RWPE2 (cell line): ENCODE results near the gene SHOC2.

Source experiments
- ATAC-seq: fragments of 200-7000 bp; cut with Tn5 transposase; 3 replicates; pipeline ENCODE4 v1.9.1; 2021; ENCODE audit warnings: low read depth
- DNase-seq: peaks from one replicate; pipeline ENCODE4 v3.0.0-alpha.2; 2020; ENCODE audit warnings: low spot score
- H3K27ac ChIP-seq: fragments of 450-650 bp; 2 replicates; pipeline ENCODE4 v1.5.1; 2017; ENCODE audit warnings: mild to moderate bottlenecking; ENCODE audit not compliant: poor library complexity, severe bottlenecking
- H3K27me3 ChIP-seq: fragments of 250-450 bp; sonication (Bioruptor Pico); 2 replicates; pipeline ENCODE4 v1.5.1; 2021; ENCODE audit warnings: mild to moderate bottlenecking, moderate library complexity; ENCODE audit not compliant: insufficient read depth, poor library complexity, severe bottlenecking
- H3K36me3 ChIP-seq: fragments of 250-450 bp; sonication (Bioruptor Pico); 2 replicates; pipeline ENCODE4 v1.5.1; 2020; ENCODE audit warnings: low read depth, mild to moderate bottlenecking, moderate library complexity
- H3K4me1 ChIP-seq: fragments of 250-450 bp; sonication (Bioruptor Pico); 2 replicates; pipeline ENCODE4 v1.5.1; 2021; ENCODE audit warnings: mild to moderate bottlenecking, moderate library complexity; ENCODE audit not compliant: insufficient read depth, poor library complexity, severe bottlenecking
- H3K4me3 ChIP-seq: fragments of 250-450 bp; sonication (Bioruptor Pico); 2 replicates; pipeline ENCODE4 v1.5.1; 2021; ENCODE audit warnings: mild to moderate bottlenecking, moderate library complexity; ENCODE audit not compliant: severe bottlenecking
- H3K9me3 ChIP-seq: fragments of 250-450 bp; sonication (Bioruptor Pico); 2 replicates; pipeline ENCODE4 v1.5.1; 2021; ENCODE audit warnings: mild to moderate bottlenecking, moderate library complexity; ENCODE audit not compliant: severe bottlenecking
- TF ChIP-seq, protein P1 (sequence below): fragments of 450-650 bp; IDR thresholded peaks from one replicate; pipeline ENCODE4 v1.5.1; 2017; ENCODE audit warnings: mild to moderate bottlenecking, moderate library complexity; ENCODE audit not compliant: poor library complexity, severe bottlenecking

The SHOC2 gene

DNA sequence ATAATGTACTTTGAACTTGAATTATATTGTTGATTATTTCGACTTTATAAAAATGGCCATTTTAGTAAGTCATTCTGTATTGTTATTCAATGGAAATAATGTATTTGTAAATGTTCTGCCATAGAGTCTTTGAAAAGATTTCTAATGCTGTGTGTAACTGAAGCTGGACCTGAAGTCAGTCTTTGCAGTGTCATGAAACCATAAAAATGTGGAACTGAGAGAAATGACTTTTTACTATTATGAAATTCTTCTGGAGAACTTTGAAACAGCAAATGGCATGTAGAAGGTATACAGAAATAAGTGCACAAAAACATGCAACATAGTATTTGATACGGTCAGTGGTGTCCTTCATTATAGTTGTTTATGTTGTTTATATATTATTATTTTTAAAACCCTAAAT, 97.7 kb downstream of the SHOC2 start:
- H3K4me3 ChIP-seq, result no peak overlapping the region
- H3K27ac ChIP-seq, result no peak overlapping the region
- TF ChIP-seq, protein P1, sequence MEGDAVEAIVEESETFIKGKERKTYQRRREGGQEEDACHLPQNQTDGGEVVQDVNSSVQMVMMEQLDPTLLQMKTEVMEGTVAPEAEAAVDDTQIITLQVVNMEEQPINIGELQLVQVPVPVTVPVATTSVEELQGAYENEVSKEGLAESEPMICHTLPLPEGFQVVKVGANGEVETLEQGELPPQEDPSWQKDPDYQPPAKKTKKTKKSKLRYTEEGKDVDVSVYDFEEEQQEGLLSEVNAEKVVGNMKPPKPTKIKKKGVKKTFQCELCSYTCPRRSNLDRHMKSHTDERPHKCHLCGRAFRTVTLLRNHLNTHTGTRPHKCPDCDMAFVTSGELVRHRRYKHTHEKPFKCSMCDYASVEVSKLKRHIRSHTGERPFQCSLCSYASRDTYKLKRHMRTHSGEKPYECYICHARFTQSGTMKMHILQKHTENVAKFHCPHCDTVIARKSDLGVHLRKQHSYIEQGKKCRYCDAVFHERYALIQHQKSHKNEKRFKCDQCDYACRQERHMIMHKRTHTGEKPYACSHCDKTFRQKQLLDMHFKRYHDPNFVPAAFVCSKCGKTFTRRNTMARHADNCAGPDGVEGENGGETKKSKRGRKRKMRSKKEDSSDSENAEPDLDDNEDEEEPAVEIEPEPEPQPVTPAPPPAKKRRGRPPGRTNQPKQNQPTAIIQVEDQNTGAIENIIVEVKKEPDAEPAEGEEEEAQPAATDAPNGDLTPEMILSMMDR, result no peak
- ATAC-seq, result no peak
- peaks cover 15% of the 10 kb centered on the region for H3K36me3 ChIP-seq
- no peaks in the 10 kb centered on the region for H3K27me3 ChIP-seq
- no peaks in the 10 kb centered on the region for H3K4me1 ChIP-seq
- DNase-seq, result no peak
- no peaks in the 10 kb centered on the region for H3K9me3 ChIP-seq

DNA sequence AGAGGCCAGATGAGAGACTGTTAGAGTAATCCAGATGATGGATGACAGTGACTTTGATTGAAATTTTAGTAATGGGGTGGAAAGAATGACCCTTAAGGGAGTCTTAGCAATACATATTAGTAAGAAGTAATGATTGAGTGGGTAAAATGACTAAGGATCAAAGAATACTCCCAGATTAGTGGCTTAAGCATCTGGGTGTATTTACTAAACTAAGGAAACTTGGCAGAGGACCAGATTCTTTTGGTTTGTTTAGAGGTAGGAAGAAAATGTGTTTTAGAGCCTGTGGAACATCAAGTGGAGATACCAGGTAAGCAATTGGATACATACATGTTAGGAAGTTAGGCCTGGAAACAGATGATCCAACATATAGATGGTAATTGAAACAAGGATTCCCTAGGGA, 98.6 kb downstream of the SHOC2 start:
- TF ChIP-seq, protein P1, result no peak
- H3K27me3 ChIP-seq, result no peaks in the 10 kb centered on the region

DNA sequence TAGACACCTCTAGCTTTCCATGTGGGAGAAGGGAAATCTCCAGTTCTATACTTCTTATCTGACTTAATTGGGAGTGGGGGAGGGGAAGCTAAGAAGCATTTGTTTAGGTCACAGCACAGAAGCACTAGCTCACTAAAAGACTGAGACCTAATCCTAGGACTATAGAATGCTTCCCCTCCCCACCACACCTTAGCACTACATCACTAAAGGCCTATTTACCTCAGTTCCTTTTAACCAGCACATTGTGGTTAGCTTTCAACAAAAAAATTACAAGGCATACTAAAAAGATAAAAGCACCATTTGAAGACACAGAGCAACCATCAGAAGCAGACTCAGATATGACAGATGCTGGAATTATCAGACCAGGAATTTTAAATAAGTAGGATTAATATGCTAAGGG, 103.7 kb downstream of the SHOC2 start:
- Histone ChIP-seq H3K27ac (no peak overlapping the region), H3K4me1 (no peaks in the 10 kb centered on the region), H3K4me3 (no peak overlapping the region), H3K36me3 (no peaks in the 10 kb centered on the region), H3K9me3 (no peaks in the 10 kb centered on the region), H3K27me3 (no peaks in the 10 kb centered on the region)
- TF ChIP-seq, protein P1, result no peak
- DNase-seq, result no peak
- ATAC-seq, result no peak

More for the DNA sequence above, 98.6 kb downstream of the SHOC2 start:
- no peaks in the 10 kb centered on the region for H3K4me1 ChIP-seq
- H3K4me3 ChIP-seq, result no peak overlapping the region
- no peak for ATAC-seq
- no peaks in the 10 kb centered on the region for H3K9me3 ChIP-seq
- H3K36me3 ChIP-seq, result peaks cover 10% of the 10 kb centered on the region
- H3K27ac ChIP-seq, result no peak overlapping the region
- no peak for DNase-seq

DNA sequence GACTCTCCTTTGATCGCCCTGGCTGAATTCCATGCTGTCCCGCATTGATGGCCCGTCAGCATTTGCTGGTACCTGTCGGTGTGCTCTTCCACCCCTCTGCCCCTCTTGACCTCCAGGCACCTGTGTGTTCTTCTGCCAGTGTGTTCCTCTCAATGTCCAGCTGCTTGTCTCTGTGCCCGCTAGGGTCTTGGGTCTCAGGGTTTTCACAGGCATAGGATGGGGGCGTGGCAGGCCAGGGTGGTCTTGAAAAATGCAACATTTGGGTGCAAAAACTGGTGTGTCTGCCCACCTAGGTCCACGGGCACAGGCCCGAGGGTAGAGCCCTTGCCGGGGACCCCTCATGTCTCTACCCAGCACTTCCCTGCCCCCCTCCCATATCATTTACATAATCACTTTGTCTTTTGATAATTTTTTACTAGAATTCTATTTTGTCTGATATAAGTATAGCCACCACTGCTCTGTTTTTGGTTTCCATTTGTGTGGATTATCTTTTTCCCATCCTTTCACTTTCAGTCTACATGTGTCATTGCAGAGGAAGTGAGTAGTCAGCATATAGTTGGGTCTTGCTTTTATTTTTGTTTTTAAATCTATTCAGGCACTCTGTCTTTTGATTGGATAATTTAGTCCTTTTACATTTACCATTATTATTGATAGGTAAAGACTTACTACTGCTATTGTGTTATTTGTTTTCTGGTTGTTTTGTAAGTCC, 110.8 kb downstream of the SHOC2 start:
- ATAC-seq, result no peak

More for the DNA sequence above, 110.8 kb downstream of the SHOC2 start:
- TF ChIP-seq, protein P1, result no peak
- Histone ChIP-seq H3K4me1 (peaks cover 4% of the 10 kb centered on the region), H3K27ac (no peak overlapping the region), H3K36me3 (no peaks in the 10 kb centered on the region), H3K4me3 (no peak overlapping the region), H3K27me3 (no peaks in the 10 kb centered on the region), H3K9me3 (no peaks in the 10 kb centered on the region)
- DNase-seq, result no peak
